T47D (cell line): ENCODE results near the gene RETSAT.

ENCODE experiments used
- DNase-seq, 2 experiments: peaks; one replicate each; pipeline versions ENCODE4 v3.0.0 to v3.0.0-alpha.2; 2011 to 2012; ENCODE audit warnings: low read depth in 1 of 2, low spot score in 1 of 2
- JUND ChIP-seq: IDR thresholded peaks from 2 replicates; pipeline ENCODE4 v1.6.1; 2012; ENCODE audit warnings: low read depth
- in situ Hi-C: cut with HindIII; loops from 2 replicates; pipeline ENCODE4 v1.10.0; 2016; ENCODE audit warnings: low sequenced_read_pairs, low pct_unique_long_range_greater_than_20kb

Gene RETSAT

DNA sequence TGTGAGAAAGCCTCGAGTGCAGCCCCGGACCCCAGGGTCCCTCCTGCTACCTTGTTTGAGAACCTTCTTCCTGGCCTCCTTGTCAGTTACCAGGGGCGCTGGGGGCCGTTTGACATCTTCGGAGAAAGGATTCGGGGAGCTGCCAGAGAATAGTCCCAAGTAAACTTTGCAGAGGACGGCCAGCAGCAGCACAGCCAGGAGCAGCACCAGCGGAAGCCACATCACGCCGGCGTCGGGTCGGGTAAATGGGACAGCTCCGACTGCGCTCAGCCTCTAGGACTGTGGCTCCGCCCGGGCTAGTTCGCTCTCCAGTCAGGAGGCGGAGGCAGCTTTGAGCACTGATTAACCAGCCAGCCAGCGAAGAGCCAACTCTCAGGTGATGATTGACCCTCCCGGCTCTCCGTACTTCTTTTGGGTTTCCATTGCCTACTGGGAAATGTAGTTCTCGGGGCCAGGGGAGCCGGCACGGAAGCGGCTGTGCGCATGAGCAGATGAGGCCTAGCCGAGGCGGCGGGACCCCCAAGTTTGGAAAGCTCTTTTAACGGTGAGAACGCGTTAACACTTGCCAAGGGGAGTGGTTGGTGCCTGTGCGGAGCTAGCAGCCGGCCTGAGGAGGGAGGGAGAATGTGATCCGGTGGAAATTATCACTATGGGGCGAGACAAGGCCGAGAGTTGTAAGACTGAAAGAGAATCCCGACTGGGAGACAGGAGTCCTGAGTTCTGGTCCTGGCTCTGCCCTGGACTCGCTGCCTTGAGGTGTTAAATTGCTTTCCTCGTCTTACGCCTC is at the start of gene RETSAT, which contains the start of gene ELMOD3:
RETSAT (minus strand) TSS at position 243 of the 787 bp plus-strand sequence; CDS start at position 222, 21 bp downstream.
ELMOD3 (plus strand) TSS at position 484 of the 787 bp plus-strand sequence. CDS start 2,430 bp downstream, outside the sequence.
- in situ Hi-C loops = no loop called here
- peak; percentile 75 to 99 for DNase-seq
- TF ChIP-seq JUND = no peak

- TF ChIP-seq JUND = no peak
- no peak for DNase-seq
- in situ Hi-C loops = no loop called here
Measured at GRCh38 chr2:85401844-85402243, 47.5 kb upstream of the RETSAT start.

DNA sequence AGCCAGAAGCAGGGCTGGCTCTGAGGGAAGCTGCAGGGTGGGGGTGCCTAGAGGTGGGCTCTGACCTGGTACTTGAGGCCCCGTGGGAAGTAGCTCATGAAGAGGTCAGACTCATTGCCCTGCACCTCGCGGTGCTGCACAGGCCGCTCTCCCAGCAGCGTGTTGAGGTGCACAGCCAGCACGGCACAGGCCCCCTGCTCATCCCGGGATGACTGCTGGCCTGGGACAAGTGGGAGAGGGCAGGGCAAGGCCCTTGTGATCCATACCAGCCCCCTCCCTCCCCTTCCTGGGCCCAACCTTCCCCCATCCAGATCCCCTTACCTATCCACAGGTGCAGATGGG is 47.1 kb upstream of the RETSAT start:
- TF ChIP-seq JUND = no peak
- no peak for DNase-seq
- in situ Hi-C loops = no loop called here

DNA sequence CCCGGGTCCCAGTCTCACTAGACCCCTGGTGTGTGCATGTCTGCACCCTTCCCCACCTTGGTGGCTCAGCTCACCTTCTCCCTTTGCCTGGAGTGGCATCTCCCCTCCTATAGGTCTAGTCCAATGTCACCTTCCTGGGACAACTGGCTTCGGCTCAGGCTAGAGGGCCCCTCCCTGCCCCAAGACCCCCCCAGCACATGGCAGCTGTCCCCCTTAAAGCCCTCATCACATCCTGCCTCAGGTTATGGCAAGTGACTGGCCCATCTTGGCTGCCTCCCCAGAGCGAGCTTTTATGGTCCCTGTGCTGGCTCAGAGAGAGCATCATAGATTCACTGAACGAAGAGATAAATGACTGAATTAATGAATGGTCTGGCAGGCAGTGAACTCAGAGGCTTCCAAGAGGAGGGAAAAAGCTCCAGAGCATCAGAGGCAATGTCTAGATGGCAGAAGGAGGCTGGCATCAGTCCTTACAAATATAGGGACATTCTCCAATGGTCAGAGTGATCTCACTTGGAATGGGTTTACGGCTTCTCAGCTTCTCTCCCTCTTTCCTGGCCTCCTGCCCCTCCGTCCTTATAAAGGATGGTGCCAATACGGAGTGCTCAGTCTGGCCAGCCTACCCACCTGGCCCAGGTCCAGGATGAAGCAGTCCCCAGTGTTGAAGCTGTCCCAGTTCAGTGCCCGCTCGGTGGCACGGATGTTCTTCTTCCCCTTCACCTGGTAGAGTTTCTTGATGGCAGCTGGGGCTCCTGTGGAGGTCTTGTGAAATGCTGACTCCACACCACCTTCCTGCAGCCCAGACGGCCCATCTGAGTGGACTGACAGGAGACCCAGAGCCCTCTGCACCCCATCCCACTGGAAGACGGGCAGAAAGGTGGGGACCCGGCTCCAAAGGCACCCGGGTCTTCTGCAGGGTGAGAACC is 46.5 kb upstream of the RETSAT start:
- TF ChIP-seq JUND = no peak
- DNase-seq = no peak
- in situ Hi-C loops = no loop called here

- TF ChIP-seq JUND = no peak
- DNase-seq = no peak
- in situ Hi-C loops = no loop called here
Measured at GRCh38 chr2:85400023-85400422, 45.7 kb upstream of the RETSAT start.

- in situ Hi-C loops = no loop called here
- TF ChIP-seq JUND = no peak
- DNase-seq = no peak
Measured at GRCh38 chr2:85399183-85399455, 44.8 kb upstream of the RETSAT start.

- no peak for TF ChIP-seq JUND
- DNase-seq = no peak
- in situ Hi-C loops = no loop called here
Measured at GRCh38 chr2:85398426-85399182, 44.3 kb upstream of the RETSAT start.

DNA sequence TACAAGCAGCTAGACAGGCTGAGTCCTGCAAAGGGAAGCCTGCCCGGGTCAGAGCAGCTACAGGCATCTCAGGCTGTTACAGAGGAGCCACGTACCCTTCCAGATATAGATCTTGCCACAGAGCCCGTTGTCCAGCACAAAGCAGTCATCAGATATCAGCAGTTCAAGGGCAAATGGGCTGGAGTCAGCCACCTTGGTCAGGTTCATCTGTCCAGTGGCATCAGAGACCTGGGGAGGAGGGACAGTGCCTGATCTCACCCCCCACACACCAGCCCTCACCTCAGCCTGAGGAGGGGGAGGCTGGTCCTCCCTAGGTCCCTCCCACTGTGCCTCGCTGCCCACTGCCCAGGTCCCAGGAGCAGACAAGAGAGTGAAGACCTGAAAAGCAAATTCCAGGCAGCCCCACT is 43.6 kb upstream of the RETSAT start:
- no peak for DNase-seq
- no peak for TF ChIP-seq JUND
- in situ Hi-C loops = no loop called here

DNA sequence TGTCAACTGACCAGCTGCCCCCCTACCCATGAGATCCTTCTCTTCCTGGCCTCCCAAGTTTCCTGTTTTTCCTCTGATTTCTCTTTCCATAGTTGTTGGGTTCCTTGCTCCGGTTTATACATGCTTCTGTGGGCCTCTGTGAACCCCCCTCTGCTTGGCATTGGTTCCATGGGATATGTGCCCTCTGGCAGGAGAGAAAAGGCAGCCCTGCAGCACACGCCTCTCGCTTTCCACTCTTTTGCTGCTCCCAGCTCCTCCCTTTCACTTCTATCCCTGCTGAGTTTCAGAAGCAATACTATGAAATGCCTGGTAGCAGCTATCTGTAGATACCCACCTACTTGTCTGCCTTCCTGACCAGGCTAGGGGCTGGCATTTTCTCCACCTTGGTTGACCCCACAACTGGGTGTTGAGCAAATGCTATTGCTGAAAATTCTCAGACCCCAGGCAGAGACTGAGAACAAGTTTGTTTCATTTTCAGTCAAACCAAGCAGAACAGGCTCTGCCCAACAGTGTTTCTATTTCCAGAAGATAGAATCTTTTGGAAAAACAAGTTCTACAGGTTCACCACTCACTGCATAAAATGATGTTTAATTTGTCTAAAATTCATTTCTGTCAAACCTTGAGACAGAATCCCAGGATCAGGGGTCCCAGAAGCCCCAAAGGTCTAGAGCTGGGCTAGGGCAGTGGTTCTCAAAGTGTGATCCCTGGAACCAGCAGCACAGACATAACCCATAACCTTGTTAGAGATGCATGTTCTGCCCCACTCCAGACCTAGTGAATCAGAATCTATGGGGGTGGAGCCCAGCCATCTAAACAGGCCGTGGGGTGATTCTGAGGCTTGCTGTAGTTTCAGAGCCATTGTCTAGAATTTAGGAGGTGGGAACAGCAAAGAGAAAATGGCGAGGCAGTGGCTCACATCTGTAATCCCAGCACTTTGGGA is 42.5 kb upstream of the RETSAT start:
- in situ Hi-C loops = no loop called here
- peak in 1 of 2 experiments; percentile 80 for DNase-seq

DNA sequence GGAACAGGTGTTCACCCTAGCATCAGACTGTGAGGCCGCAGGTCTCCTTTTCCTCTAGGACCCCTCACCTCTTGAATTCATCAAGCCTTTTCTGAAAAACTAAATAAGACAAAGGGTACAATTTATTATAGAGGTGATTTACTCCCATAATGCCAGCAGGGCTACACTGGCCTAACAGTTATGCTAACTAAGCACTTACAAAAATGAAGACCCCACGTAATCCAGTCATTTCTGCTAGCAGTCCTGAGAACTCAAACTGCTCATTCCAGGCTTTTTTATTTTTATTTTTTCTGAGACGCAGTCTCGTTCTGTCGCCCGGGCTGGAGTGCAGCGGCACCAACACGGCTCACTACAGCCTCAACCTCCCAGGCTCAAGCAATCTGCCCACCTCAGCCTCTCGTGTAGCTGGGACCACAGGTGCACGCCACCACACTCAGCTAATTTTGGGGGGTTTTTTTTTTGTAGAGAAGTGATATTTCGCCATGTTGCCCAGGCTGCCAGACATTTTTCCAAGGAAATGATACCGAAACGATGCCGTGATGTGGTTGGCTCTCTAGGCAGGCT is 41.7 kb upstream of the RETSAT start:
- in situ Hi-C loops = no loop called here
- TF ChIP-seq JUND = no peak
- DNase-seq = no peak

More for the DNA sequence above, 42.5 kb upstream of the RETSAT start:
- TF ChIP-seq JUND = peak; percentile 37; the same call in 1 of the 2 replicates

- in situ Hi-C loops = no loop called here
- no peak for TF ChIP-seq JUND
- no peak for DNase-seq
Measured at GRCh38 chr2:85394976-85395375, 40.6 kb upstream of the RETSAT start.
